NCI-H2196 treated with DMSO at 0.1 percent for 48 hours (cell line): Measurements from ENCODE around the gene CDKAL1.
A peak's percentile ranks its signal among the peaks of the same experiment; 100 is the strongest.
"Not testable (repeated sequence)": the region's sequence is repeated elsewhere in the genome, so short reads cannot be mapped to it uniquely, and the experiment has no call there.

Experiments used
- DNase-seq: peaks from one replicate; lab custom pipeline; 2025; ENCODE audit not compliant: unreplicated experiment; lab: John Stamatoyannopoulos, UW

Gene CDKAL1

GRCh38 chr6:20534295-20535262 is at the start of gene CDKAL1:
TSS of gene CDKAL1 (plus strand) at chr6:20534457. CDS start at chr6:20546351, 11,894 bp downstream.
- peak; percentile 78 for DNase-seq

- DNase-seq: no peak
These were observed 47.6 kb upstream of the CDKAL1 start for GRCh38 chr6:20486641-20487040.

- no peak for DNase-seq
These were observed 46.4 kb upstream of the CDKAL1 start for GRCh38 chr6:20487669-20488375.

GRCh38 chr6:20490591-20490990 is 43.7 kb upstream of the CDKAL1 start:
- DNase-seq: no peak

- no peak for DNase-seq
These were observed 42.2 kb upstream of the CDKAL1 start for GRCh38 chr6:20492099-20492498.

- no peak for DNase-seq
These were observed 36.8 kb upstream of the CDKAL1 start for GRCh38 chr6:20497216-20498040.

- no peak for DNase-seq
These were observed 36.2 kb upstream of the CDKAL1 start for GRCh38 chr6:20498041-20498385.

GRCh38 chr6:20509212-20509611 is 25.0 kb upstream of the CDKAL1 start:
- DNase-seq: no peak

- no peak for DNase-seq
These were observed 22.4 kb upstream of the CDKAL1 start for GRCh38 chr6:20511852-20512251.

GRCh38 chr6:20525208-20525607 is 9.0 kb upstream of the CDKAL1 start:
- not testable (repeated sequence) for DNase-seq

- DNase-seq: not testable (repeated sequence)
These were observed 5.2 kb upstream of the CDKAL1 start for GRCh38 chr6:20529086-20529448.

GRCh38 chr6:20532881-20533280 is 1.4 kb upstream of the CDKAL1 start:
- DNase-seq: no peak

- DNase-seq: no peak
These were observed 437 bp upstream of the CDKAL1 start for GRCh38 chr6:20533746-20534294.

GRCh38 chr6:20538131-20538662 is 3.9 kb downstream of the CDKAL1 start:
- DNase-seq: no peak

- no peak for DNase-seq
These were observed 4.7 kb downstream of the CDKAL1 start for GRCh38 chr6:20538907-20539306.

- DNase-seq: no peak
These were observed 5.1 kb downstream of the CDKAL1 start for GRCh38 chr6:20539387-20539786.

GRCh38 chr6:20540683-20541082 is 6.4 kb downstream of the CDKAL1 start:
- DNase-seq: no peak

- DNase-seq: no peak
These were observed 7.1 kb downstream of the CDKAL1 start for GRCh38 chr6:20541382-20541781.

- peak; percentile 69 for DNase-seq
These were observed 8.8 kb downstream of the CDKAL1 start for GRCh38 chr6:20542927-20543602.

GRCh38 chr6:20548264-20548663 is 14.0 kb downstream of the CDKAL1 start:
- DNase-seq: no peak
